ENCODE data around the gene TLR6.

TLR6 gene

DNA sequence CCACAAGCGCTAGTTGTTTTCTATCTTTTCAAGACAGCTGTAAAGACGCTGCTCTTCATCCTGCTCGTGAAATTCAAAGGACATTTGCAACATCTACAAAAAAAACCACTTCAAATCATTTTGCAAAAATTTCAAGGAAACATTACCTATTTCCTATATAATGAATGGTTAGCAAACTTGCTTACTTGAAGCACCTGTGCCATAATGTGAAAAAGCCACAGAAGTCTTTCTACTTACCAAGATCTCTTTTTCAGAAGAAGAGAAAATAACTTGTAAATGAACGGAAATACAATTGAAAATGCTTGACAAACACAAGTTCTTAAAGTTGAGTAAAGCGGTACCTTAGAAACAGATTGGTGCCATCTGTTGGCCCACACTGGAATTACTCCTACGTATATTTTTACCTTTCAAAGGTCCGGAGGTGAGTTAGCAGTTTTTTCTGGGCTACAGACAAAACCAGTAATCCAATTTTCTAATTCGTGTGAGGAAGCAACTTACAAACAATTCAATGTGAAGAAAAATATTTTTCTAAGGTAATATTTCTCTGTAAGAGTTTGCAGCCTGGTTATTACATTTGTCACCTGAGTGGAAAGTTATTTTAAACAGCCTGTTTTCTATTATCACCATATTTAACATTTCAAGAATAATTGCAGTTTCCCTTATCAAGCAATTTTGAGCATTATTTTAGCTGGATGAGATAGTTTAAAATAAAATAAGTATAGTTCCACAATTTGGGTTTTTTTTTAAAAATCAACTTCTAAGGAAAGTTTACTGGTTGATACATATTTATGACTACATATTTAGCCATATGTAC, at the start of gene TLR6:
TSS of gene TLR6 (minus strand) at position 294 of the 814 bp plus-strand sequence. CDS start 27,344 bp downstream, outside the sequence.
- DNase-seq, result no peak

DNA sequence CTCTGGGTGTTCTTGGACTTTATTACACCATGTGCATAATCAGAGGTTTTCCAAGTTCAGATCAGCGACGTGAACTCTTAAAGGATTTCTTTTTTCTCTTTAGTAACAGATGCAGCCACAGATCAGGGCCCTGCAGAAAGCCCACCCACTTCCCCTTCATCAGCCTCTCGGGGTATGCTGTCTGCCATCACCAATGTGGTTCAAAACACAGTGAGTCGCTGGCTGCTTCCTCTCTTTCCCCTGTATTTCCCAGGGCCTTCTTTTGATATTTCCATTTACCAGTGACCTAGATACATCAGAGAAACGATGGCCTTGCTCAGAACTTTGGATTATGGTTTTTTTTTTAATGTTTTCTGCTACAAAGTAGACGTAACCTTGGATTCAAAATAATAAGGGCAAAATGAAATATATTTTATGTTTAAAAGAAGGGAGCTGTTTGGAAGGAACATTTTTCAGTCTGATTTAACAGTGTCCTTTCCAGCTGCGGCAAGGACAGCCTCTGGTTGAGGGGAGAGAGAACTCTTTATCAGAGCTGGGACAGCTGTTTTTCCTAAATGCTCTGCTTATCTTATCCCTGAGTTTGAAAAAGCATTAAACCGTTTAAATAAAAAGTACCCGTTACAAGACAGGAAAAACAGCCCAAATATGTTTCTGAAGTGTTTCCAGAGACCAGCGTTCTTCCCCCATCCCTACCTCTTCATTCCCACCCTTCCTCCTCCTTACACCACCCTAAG, 49.2 kb upstream of the TLR6 start:
- no peak for DNase-seq

- no peak for DNase-seq
Observed at GRCh38 chr4:38904682-38905081, 48.1 kb upstream of the TLR6 start.

- no peak for DNase-seq
Observed at GRCh38 chr4:38904090-38904666, 47.6 kb upstream of the TLR6 start.

GRCh38 chr4:38902695-38903094, 46.1 kb upstream of the TLR6 start:
- DNase-seq, result no peak

GRCh38 chr4:38902221-38902620, 45.6 kb upstream of the TLR6 start:
- no peak for DNase-seq

DNA sequence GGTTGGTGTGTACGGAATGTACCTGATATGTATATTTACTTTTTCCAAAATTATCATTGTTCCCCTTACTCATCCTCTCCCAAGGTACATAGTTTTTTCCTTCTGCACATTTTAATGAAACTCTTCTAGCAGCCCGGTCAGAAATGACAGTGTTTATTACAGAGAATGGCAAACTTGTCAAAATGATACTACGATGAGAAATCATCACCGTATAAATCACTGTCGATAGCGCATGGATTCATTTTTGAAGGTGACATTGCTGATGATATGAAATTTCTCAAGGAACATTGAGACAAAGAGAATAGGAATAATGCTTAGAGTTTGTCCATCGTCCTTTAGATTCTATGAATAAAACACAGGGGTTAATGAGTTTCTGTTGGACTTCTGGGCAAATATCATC, 41.6 kb upstream of the TLR6 start:
- DNase-seq, result no peak

- DNase-seq, result no peak
Observed at GRCh38 chr4:38896940-38897339, 40.3 kb upstream of the TLR6 start.

GRCh38 chr4:38894322-38894982, 37.8 kb upstream of the TLR6 start:
- no peak for DNase-seq

GRCh38 chr4:38891051-38891983, 34.7 kb upstream of the TLR6 start:
- no peak for DNase-seq

DNA sequence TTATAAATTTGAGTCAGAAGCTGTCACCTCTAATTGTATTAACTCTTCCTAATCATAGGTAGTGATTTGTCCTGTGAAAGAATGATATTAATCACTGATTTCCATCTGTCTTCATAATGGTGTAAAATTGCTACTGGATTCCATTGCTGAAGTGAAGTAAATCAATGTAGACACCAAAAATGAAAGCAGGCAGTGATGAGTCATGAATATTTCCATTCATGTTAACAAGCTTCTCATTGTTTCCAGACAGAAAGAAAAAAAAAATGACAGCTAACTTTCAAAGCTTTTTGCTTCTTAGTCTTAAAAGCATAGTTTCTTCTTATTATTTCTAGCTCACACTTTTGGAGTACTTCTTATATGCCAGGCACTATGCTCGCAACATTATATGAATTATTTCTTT, 32.5 kb upstream of the TLR6 start:
- no peak for DNase-seq

DNA sequence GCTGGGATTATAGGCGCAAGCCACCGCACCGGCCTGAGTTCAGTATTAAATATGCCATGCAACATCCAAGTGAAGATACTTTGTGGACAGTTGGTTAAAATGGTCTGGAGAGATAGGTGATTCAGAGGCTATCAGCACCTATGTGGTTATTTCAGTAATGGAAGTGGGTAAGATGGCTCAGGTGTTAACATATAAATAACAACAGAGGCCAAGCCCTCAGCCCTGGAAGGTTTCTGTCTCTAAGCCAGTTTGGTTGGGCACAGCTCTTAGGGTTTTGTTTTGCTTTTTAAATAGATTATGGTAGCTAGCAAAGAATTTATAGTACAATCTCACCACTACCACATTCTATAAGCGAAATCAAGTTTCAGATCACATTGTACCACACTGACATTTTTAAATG, 27.6 kb upstream of the TLR6 start:
- no peak for DNase-seq

DNA sequence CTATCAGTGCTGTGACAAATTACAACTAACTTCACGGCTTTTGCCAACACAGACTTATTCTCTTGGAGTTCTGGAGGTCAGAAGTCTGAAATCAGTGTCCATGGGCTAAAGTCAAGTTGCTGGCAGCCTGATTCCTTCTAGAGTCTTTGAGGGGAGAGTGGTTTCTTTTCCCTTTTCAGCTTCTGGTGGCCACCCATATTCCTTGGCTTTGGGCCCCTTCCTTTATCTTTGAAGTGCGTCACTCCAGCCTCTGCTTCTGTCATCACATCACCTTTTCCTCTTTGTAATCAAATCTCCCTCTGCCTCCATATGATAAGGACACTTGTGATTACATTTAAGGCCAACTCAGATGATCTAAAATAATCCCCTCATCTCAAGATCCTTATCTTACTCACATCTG, 20.0 kb upstream of the TLR6 start:
- no peak for DNase-seq

DNA sequence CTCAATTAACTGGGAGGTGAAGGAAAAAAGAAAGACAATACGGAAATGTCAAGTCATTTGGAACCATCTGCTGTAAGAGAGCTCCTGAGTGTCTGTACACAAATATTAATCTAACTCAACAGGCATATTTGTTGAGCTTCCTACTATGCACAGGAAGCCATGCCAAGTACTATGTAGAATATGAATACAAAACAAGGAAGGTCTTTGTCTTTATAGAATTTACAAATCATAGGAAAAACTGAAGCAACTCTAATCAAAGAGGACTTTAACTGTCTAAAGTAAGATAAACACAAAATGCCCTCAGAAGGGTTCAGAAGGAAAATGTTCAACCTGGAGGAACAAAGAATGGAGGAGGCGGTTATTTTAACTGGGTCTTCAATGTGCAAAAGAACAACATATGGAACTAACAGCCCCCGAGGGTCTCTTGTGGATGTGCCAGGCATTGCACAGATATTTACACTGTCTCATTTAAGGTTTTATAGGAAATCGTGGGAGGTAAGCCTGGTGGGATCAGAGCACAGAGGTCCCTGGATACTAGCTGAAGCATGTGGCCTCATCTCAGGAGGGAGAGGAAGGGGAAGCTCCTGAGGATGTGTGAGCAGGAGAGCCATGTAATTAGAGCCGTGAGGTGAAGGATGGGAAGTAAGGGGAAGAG, 16.8 kb upstream of the TLR6 start:
- no peak for DNase-seq

DNA sequence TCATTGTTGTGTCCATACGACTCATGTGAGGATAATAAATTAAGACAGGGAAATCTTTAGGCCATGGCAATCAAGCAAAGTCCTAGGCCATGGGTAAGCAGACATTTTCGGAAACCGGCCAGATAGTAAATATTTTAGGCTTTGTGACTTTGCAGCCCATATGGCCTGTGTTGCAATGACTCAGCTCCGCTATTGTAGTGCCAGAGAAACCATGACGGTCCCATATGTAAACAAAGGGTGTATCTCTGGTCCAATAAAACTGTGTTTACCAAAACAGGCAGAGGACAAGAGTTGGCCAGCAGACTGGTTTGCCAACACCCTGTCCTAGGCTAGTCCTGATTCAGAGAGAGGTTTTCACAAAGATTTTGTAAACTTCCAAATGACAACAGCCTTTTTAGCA, 16.0 kb upstream of the TLR6 start:
- no peak for DNase-seq

- DNase-seq, result no peak
Observed at GRCh38 chr4:38871593-38871992, 15.0 kb upstream of the TLR6 start.

DNA sequence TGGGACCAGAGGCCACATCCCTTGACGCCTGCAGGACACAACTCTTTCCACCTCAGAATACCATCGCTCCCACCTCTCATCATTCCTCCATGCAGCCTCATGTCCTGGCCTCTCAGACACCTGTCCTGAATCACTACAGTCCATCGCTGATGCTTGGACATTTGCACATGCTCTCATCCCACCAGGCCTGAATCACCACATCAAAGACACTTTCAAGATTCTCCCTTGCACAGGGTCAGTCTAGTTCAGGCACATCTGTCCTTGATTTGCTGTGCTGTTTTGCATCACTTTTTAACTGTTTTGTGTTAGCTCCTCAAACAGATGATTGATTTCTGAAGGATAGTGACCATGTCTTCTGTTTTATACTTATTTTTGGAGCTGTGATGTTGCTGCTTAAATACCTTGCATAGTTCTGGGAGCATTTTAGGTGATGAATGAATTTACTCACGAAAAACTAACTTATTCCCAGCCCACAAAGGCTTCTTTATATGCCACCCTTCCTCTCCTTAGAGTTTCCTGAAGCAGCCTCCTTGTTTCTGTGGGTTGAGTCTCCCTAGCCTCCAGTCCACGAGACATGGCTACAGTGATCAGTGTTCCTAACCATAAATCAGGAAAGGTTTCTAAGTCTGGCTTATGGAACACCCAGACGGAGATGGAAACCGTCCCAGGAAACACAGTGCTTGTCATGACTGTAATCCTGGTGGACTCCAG, 13.6 kb upstream of the TLR6 start:
- no peak for DNase-seq

DNA sequence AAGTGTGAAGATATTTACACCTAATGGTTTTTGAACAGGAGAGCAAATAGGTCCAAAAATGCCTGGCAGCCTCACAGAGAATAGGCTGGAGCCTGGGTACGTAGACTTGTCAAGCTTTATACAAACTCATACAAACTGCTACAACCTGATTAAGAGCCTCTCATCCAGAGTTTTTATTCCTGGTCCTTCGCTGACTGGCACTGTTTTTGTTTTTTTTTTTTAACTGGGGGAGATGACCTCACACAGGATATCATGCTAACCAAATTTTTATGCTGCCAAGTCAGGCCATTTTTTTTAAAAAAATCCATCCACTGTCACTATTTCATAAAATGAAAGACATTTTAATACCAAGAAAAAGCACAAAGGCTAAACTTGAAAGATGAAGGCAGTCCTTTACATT, 12.9 kb upstream of the TLR6 start:
- DNase-seq, result no peak

- DNase-seq, result no peak
Observed at GRCh38 chr4:38868059-38868960, 11.7 kb upstream of the TLR6 start.

GRCh38 chr4:38867478-38868058, 11.0 kb upstream of the TLR6 start, which contains the start of gene FAM114A1:
TSS of gene FAM114A1 (plus strand) at chr4:38867806. CDS start at chr4:38878079, 10,273 bp downstream.
- DNase-seq, result no peak
